K562 (cell line): ENCODE results near the gene LATS1. TPM values are rescaled to one million over a fixed set of nuclear protein-coding genes. Genes with fewer than 3 reads are reported as not detected.
A peak's percentile ranks its signal among the peaks of the same experiment; 100 is the strongest.

Experiments
- ELF1 ChIP-seq: fragments of 200-800 bp; sonication (Bioruptor generic); IDR thresholded peaks from 2 replicates; pipeline ENCODE4 v1.6.1; 2016; ENCODE audit warnings: missing genetic modification characterization, missing compliant biosample characterization
- HMBOX1 ChIP-seq: sonication (generic); IDR thresholded peaks from 2 replicates; pipeline ENCODE4 v1.6.1; 2016
- RHOXF2B ChIP-seq: fragments of 250-450 bp; sonication (Bioruptor Pico); conservative IDR thresholded peaks from 2 replicates; pipeline ENCODE4 v1.5.1; 2021
- ZNF143 ChIP-seq: sonication (generic); formaldehyde crosslinking; IDR thresholded peaks from 2 replicates; pipeline ENCODE4 v1.9.0; 2022; ENCODE audit warnings: mild to moderate bottlenecking, missing genetic modification reagents
- polyA plus RNA-seq, 8 experiments: library from polyadenylated mRNA; depleted of rRNA in 4 of 8; stranded (reverse) in 5 of 8; unstranded in 3 of 8; fragments of >200 nt; fragmentation: Nextera tagmentation in 2 of 8; fragmentation: Illumina TruSeq in 1 of 8; extraction: Ambion mirVana in 2 of 8; extraction: Trizol in 1 of 8; gene quantifications; 2 replicates each; pipeline versions ENCODE4 v1.2.1 to v1.2.3, GENCODE V29; 2011 to 2014; ENCODE audit warnings: inconsistent platforms in 1 of 8, missing spikeins in 1 of 8
- total RNA-seq, 7 experiments: library from RNA; depleted of rRNA in 6 of 7; stranded (reverse); fragments of >200 nt in 6 of 7; fragmentation: Illumina TruSeq in 2 of 7; extraction: Trizol in 2 of 7; gene quantifications; 2 replicates each; pipeline versions ENCODE4 v1.2.1 to v1.2.3, GENCODE V29; 2011 to 2021; ENCODE audit warnings: low replicate concordance in 1 of 7
- TF ChIP-seq, protein P1 (sequence below): fragments of 450-650 bp; IDR thresholded peaks from 2 replicates; pipeline ENCODE4 v1.6.1; 2016; ENCODE audit warnings: mild to moderate bottlenecking, moderate library complexity
- TF ChIP-seq, protein P2 (sequence below): fragments of 450-650 bp; formaldehyde crosslinking; IDR thresholded peaks from 2 replicates; pipeline ENCODE4 v1.4.0; 2020; ENCODE audit warnings: mild to moderate bottlenecking
- TF ChIP-seq, protein P3 (sequence below): sonication (generic); formaldehyde crosslinking; IDR thresholded peaks from 2 replicates; pipeline ENCODE4 v1.8.1; 2023; ENCODE audit warnings: mild to moderate bottlenecking, missing genetic modification reagents
- TF ChIP-seq, protein P4 (sequence below): fragments of 450-650 bp; formaldehyde crosslinking; IDR thresholded peaks from 2 replicates; pipeline ENCODE4 v1.4.0; 2022; ENCODE audit warnings: mild to moderate bottlenecking, moderate library complexity
- TF ChIP-seq, protein P5 (sequence below): fragments of 250-450 bp; sonication (Bioruptor Pico); IDR thresholded peaks from 2 replicates; pipeline ENCODE4 v1.5.0; 2021

The LATS1 gene
- total and polyA plus RNA-seq, 9 of the 15 experiments (the other 6 are each of a cell fraction or from before 2014, with no cell fraction given) = 5.0 to 36.3 (median 18.4) TPM

DNA sequence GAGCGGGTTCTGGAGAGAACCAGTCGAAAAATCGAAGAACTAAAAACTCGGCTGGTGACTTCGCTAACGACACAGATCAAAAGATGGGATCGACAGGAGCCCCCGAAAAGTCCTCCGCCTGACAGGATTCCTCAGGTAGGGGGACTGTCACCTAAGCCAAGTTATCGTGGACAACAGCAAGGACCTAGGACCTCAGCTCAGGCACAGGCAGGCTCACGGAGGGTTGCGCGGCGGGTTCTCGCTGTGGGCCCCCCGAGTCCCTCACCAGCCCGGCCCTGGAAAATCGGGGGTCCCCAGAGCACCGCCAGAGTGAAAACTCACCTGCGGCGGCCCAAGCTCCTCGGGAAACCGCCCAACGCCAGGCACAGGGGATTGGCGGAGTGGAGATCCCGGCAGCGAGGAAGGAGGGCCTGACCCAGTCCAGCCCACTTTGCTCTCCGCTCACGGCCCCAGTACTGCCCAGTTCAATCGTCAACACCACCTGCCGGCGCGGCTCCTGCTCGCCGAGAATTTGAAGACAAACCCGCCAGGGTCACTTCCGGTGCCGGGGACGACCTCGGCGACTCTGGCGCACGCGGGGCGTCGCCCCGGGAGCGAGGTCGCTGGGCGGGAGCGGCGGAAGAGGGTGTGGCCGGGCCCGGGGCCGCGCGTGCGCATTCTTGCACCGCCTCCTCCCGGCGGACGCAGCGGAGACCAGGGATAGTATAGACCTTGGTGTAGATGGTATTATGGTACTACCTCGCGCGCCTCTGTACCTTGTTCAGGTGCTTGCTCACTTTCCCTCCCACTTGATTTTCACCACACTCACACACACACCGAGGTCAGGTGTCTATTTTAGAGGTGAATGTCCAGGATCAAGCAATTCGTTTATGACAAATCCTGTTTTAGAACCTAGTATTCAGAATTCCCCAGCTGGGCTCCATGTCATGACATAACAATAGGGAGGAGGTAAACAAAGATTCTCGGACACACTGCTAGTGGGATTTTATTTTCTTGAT is 69.5 kb downstream of the LATS1 start, which contains the start of gene KATNA1 (continued):
- TF ChIP-seq, protein P1, sequence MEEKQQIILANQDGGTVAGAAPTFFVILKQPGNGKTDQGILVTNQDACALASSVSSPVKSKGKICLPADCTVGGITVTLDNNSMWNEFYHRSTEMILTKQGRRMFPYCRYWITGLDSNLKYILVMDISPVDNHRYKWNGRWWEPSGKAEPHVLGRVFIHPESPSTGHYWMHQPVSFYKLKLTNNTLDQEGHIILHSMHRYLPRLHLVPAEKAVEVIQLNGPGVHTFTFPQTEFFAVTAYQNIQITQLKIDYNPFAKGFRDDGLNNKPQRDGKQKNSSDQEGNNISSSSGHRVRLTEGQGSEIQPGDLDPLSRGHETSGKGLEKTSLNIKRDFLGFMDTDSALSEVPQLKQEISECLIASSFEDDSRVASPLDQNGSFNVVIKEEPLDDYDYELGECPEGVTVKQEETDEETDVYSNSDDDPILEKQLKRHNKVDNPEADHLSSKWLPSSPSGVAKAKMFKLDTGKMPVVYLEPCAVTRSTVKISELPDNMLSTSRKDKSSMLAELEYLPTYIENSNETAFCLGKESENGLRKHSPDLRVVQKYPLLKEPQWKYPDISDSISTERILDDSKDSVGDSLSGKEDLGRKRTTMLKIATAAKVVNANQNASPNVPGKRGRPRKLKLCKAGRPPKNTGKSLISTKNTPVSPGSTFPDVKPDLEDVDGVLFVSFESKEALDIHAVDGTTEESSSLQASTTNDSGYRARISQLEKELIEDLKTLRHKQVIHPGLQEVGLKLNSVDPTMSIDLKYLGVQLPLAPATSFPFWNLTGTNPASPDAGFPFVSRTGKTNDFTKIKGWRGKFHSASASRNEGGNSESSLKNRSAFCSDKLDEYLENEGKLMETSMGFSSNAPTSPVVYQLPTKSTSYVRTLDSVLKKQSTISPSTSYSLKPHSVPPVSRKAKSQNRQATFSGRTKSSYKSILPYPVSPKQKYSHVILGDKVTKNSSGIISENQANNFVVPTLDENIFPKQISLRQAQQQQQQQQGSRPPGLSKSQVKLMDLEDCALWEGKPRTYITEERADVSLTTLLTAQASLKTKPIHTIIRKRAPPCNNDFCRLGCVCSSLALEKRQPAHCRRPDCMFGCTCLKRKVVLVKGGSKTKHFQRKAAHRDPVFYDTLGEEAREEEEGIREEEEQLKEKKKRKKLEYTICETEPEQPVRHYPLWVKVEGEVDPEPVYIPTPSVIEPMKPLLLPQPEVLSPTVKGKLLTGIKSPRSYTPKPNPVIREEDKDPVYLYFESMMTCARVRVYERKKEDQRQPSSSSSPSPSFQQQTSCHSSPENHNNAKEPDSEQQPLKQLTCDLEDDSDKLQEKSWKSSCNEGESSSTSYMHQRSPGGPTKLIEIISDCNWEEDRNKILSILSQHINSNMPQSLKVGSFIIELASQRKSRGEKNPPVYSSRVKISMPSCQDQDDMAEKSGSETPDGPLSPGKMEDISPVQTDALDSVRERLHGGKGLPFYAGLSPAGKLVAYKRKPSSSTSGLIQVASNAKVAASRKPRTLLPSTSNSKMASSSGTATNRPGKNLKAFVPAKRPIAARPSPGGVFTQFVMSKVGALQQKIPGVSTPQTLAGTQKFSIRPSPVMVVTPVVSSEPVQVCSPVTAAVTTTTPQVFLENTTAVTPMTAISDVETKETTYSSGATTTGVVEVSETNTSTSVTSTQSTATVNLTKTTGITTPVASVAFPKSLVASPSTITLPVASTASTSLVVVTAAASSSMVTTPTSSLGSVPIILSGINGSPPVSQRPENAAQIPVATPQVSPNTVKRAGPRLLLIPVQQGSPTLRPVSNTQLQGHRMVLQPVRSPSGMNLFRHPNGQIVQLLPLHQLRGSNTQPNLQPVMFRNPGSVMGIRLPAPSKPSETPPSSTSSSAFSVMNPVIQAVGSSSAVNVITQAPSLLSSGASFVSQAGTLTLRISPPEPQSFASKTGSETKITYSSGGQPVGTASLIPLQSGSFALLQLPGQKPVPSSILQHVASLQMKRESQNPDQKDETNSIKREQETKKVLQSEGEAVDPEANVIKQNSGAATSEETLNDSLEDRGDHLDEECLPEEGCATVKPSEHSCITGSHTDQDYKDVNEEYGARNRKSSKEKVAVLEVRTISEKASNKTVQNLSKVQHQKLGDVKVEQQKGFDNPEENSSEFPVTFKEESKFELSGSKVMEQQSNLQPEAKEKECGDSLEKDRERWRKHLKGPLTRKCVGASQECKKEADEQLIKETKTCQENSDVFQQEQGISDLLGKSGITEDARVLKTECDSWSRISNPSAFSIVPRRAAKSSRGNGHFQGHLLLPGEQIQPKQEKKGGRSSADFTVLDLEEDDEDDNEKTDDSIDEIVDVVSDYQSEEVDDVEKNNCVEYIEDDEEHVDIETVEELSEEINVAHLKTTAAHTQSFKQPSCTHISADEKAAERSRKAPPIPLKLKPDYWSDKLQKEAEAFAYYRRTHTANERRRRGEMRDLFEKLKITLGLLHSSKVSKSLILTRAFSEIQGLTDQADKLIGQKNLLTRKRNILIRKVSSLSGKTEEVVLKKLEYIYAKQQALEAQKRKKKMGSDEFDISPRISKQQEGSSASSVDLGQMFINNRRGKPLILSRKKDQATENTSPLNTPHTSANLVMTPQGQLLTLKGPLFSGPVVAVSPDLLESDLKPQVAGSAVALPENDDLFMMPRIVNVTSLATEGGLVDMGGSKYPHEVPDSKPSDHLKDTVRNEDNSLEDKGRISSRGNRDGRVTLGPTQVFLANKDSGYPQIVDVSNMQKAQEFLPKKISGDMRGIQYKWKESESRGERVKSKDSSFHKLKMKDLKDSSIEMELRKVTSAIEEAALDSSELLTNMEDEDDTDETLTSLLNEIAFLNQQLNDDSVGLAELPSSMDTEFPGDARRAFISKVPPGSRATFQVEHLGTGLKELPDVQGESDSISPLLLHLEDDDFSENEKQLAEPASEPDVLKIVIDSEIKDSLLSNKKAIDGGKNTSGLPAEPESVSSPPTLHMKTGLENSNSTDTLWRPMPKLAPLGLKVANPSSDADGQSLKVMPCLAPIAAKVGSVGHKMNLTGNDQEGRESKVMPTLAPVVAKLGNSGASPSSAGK = peak; percentile 99
- peak; percentile 87 for TF ChIP-seq ELF1 (tag)
- TF ChIP-seq, protein P2, sequence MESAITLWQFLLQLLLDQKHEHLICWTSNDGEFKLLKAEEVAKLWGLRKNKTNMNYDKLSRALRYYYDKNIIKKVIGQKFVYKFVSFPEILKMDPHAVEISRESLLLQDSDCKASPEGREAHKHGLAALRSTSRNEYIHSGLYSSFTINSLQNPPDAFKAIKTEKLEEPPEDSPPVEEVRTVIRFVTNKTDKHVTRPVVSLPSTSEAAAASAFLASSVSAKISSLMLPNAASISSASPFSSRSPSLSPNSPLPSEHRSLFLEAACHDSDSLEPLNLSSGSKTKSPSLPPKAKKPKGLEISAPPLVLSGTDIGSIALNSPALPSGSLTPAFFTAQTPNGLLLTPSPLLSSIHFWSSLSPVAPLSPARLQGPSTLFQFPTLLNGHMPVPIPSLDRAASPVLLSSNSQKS = no peak
- TF ChIP-seq RHOXF2B = no peak
- TF ChIP-seq ZNF143 = no peak
- TF ChIP-seq, protein P3, sequence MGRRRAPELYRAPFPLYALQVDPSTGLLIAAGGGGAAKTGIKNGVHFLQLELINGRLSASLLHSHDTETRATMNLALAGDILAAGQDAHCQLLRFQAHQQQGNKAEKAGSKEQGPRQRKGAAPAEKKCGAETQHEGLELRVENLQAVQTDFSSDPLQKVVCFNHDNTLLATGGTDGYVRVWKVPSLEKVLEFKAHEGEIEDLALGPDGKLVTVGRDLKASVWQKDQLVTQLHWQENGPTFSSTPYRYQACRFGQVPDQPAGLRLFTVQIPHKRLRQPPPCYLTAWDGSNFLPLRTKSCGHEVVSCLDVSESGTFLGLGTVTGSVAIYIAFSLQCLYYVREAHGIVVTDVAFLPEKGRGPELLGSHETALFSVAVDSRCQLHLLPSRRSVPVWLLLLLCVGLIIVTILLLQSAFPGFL (CRISPR knock-in tag) = peak; percentile 97; the same call in 1 of the 2 replicates
- TF ChIP-seq, protein P4, sequence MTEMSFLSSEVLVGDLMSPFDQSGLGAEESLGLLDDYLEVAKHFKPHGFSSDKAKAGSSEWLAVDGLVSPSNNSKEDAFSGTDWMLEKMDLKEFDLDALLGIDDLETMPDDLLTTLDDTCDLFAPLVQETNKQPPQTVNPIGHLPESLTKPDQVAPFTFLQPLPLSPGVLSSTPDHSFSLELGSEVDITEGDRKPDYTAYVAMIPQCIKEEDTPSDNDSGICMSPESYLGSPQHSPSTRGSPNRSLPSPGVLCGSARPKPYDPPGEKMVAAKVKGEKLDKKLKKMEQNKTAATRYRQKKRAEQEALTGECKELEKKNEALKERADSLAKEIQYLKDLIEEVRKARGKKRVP (CRISPR knock-in tag) = no peak
- TF ChIP-seq, protein P5, sequence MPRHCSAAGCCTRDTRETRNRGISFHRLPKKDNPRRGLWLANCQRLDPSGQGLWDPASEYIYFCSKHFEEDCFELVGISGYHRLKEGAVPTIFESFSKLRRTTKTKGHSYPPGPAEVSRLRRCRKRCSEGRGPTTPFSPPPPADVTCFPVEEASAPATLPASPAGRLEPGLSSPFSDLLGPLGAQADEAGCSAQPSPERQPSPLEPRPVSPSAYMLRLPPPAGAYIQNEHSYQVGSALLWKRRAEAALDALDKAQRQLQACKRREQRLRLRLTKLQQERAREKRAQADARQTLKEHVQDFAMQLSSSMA (CRISPR knock-in tag) = no peak
- TF ChIP-seq HMBOX1 = no peak
